HCT116 (cell line): ENCODE measurements around the gene GPRIN1. TPM values are rescaled to one million over a fixed set of nuclear protein-coding genes. Genes with fewer than 3 reads are reported as not detected.

Source experiments
- ATAC-seq: fragments of 200-7000 bp; cut with Tn5 transposase; 2 replicates; pipeline ENCODE4 v1.9.1; 2020; ENCODE audit warnings: mild to moderate bottlenecking, moderate library complexity
- BruUV-seq: library from RNA; stranded (reverse); fragments of 400-500 nt; replicated peaks from 2 replicates; lab custom pipeline; 2021; lab: Mats Ljungman, UMichigan
- CTCF ChIA-PET: fragments of 300-600 bp; sonication (Branson Sonifier 250); formaldehyde crosslinking; loops from one replicate; lab custom pipeline; 2021; ENCODE audit warnings: antibody characterized with exemption; lab: Charles Lee
- POLR2A ChIA-PET: fragments of 300-600, 350-600 bp; sonication (Branson Sonifier 250); formaldehyde crosslinking; loops from one replicate; lab custom pipeline; 2021; ENCODE audit warnings: antibody characterized with exemption; lab: Charles Lee
- RAD21 ChIA-PET, 2 experiments: fragments of 300-600 bp; sonication (Branson Sonifier 250); formaldehyde crosslinking; loops; one replicate each; lab custom pipeline; 2023; ENCODE audit warnings: low total read pairs in 2 of 2; ENCODE audit not compliant: uncharacterized antibody in 2 of 2, unreplicated experiment in 2 of 2, low non-redundant PET in 1 of 2; lab: Charles Lee
- DNase-seq: peaks from one replicate; pipeline ENCODE4 v3.0.0-alpha.2; 2010; ENCODE audit warnings: low read depth, low spot score
- H2AFZ ChIP-seq: fragments of 200-600 bp; shearing (Covaris generic), sonication (generic); 2 replicates; pipeline ENCODE4 v1.6.1; 2017; ENCODE audit warnings: low read depth, mixed run types, mixed read lengths, antibody characterized with exemption, low read length; ENCODE audit not compliant: poor library complexity, severe bottlenecking
- H3K27ac ChIP-seq: 2 replicates; pipeline ENCODE4 v1.5.1; 2012; ENCODE audit warnings: low read depth, low read length
- H3K27me3 ChIP-seq: fragments of 200-600 bp; sonication (generic); 2 replicates; pipeline ENCODE4 v1.6.1; 2016; ENCODE audit warnings: mixed run types, low read length, mixed read lengths; ENCODE audit not compliant: insufficient read depth
- H3K36me3 ChIP-seq, 2 experiments: fragments of 200-500 bp in 1 of 2; fragments of 200-600 bp in 1 of 2; sonication (Bioruptor generic) in 1 of 2; sonication (generic) in 1 of 2; 2 replicates each; pipeline versions ENCODE4 v1.5.1 to v1.6.1; 2014 to 2016; ENCODE audit warnings: low read length in 2 of 2, inconsistent platforms in 1 of 2, mixed read lengths in 1 of 2, mixed run types in 1 of 2; ENCODE audit not compliant: insufficient read depth in 2 of 2, control insufficient read depth in 1 of 2
- H3K4me1 ChIP-seq, 2 experiments: fragments of 200-600 bp in 1 of 2; sonication (generic) in 1 of 2; 2 replicates each; pipeline versions ENCODE4 v1.5.1 to v1.6.1; 2012 to 2017; ENCODE audit warnings: low read length in 2 of 2, inconsistent platforms in 1 of 2, mild to moderate bottlenecking in 1 of 2, mixed read lengths in 1 of 2, mixed run types in 1 of 2, moderate library complexity in 1 of 2; ENCODE audit not compliant: insufficient read depth in 2 of 2, control insufficient read depth in 1 of 2
- H3K4me2 ChIP-seq: fragments of 200-600 bp; sonication (generic); 2 replicates; pipeline ENCODE4 v1.6.1; 2017; ENCODE audit warnings: mixed run types, low read length, mixed read lengths
- H3K4me3 ChIP-seq, 2 experiments: fragments of 200-600 bp in 1 of 2; sonication (generic) in 1 of 2; replicated peaks in 1 of 2; 2 replicates each; pipeline ENCODE4 v1.5.1; 2011 to 2016; ENCODE audit warnings: low read length in 2 of 2, control low read depth in 1 of 2, low read depth in 1 of 2, mild to moderate bottlenecking in 1 of 2, mixed read lengths in 1 of 2, mixed run types in 1 of 2
- H3K79me2 ChIP-seq: fragments of 200-600 bp; sonication (generic); 2 replicates; pipeline ENCODE4 v1.6.1; 2017; ENCODE audit warnings: mild to moderate bottlenecking, mixed run types, low read length, moderate library complexity, mixed read lengths; ENCODE audit not compliant: insufficient read depth
- H3K9ac ChIP-seq: fragments of 200-600 bp; sonication (generic); 2 replicates; pipeline ENCODE4 v1.6.1; 2016; ENCODE audit warnings: low read length, mixed read lengths
- H3K9me2 ChIP-seq: fragments of 200-600 bp; sonication (generic), shearing (Covaris generic); 2 replicates; pipeline ENCODE4 v1.6.1; 2017; ENCODE audit warnings: mixed run types, mild to moderate bottlenecking, moderate library complexity; ENCODE audit not compliant: insufficient read depth
- H3K9me3 ChIP-seq, 2 experiments: fragments of 200-500 bp in 1 of 2; fragments of 200-600 bp in 1 of 2; sonication (Bioruptor generic) in 1 of 2; sonication (generic) in 1 of 2; 2 replicates each; pipeline ENCODE4 v1.6.1; 2014 to 2017; ENCODE audit warnings: low read length in 2 of 2, mixed read lengths in 2 of 2, inconsistent platforms in 1 of 2, low read depth in 1 of 2, mild to moderate bottlenecking in 1 of 2, mixed run types in 1 of 2, moderate library complexity in 1 of 2; ENCODE audit not compliant: control insufficient read depth in 1 of 2, insufficient read depth in 1 of 2
- H4K20me1 ChIP-seq: fragments of 200-600 bp; sonication (generic), shearing (Covaris generic); 2 replicates; pipeline ENCODE4 v1.6.1; 2017; ENCODE audit warnings: mixed run types, mild to moderate bottlenecking, moderate library complexity; ENCODE audit not compliant: insufficient read depth
- ATF3 ChIP-seq: IDR thresholded peaks from 2 replicates; pipeline ENCODE4 v1.6.1; 2012
- CBX3 ChIP-seq: IDR thresholded peaks from 2 replicates; pipeline ENCODE4 v1.6.1; 2012; ENCODE audit warnings: low read depth
- CEBPB ChIP-seq: IDR thresholded peaks from 2 replicates; pipeline ENCODE4 v1.6.1; 2012; ENCODE audit warnings: low read depth
- CTCF ChIP-seq, 3 experiments: fragments of 200-600 bp in 1 of 3; sonication (generic) in 1 of 3; IDR thresholded peaks in 2 of 3; conservative IDR thresholded peaks in 1 of 3; 2 replicates each; pipeline ENCODE4 v1.5.1; 2012 to 2017; ENCODE audit warnings: low read depth in 2 of 3, low read length in 2 of 3, antibody characterized with exemption in 1 of 3, borderline replicate concordance in 1 of 3, control low read depth in 1 of 3, mild to moderate bottlenecking in 1 of 3, mixed read lengths in 1 of 3, mixed run types in 1 of 3, moderate library complexity in 1 of 3; ENCODE audit not compliant: insufficient read depth in 1 of 3
- ELF1 ChIP-seq: IDR thresholded peaks from 2 replicates; pipeline ENCODE4 v1.6.1; 2012; ENCODE audit warnings: low read depth, borderline replicate concordance
- EZH2 ChIP-seq: fragments of 200-600 bp; sonication (generic); IDR thresholded peaks from 2 replicates; pipeline ENCODE4 v1.6.1; 2017; ENCODE audit warnings: antibody characterized with exemption, mixed run types
- EZH2phosphoT487 ChIP-seq: fragments of 200-600 bp; IDR thresholded peaks from 2 replicates; pipeline ENCODE4 v1.6.1; 2018; ENCODE audit warnings: antibody characterized with exemption, borderline replicate concordance
- FOSL1 ChIP-seq: IDR thresholded peaks from 2 replicates; pipeline ENCODE4 v1.6.1; 2012; ENCODE audit warnings: low read depth
- JUND ChIP-seq: IDR thresholded peaks from 2 replicates; pipeline ENCODE4 v1.6.1; 2012
- MAX ChIP-seq: IDR thresholded peaks from 2 replicates; pipeline ENCODE4 v1.6.1; 2012
- POLR2A ChIP-seq: IDR thresholded peaks from 2 replicates; pipeline ENCODE4 v1.7.0; 2011; ENCODE audit warnings: borderline replicate concordance; ENCODE audit not compliant: insufficient read depth, insufficient read length; ENCODE audit errors: extremely low read depth
- POLR2AphosphoS5 ChIP-seq: IDR thresholded peaks from 2 replicates; pipeline ENCODE4 v1.6.1; 2011; ENCODE audit warnings: mild to moderate bottlenecking, low read depth, low read length, moderate library complexity
- RAD21 ChIP-seq: IDR thresholded peaks from 2 replicates; pipeline ENCODE4 v1.6.1; 2012; ENCODE audit warnings: low read depth, mild to moderate bottlenecking
- REST ChIP-seq: IDR thresholded peaks from 2 replicates; pipeline ENCODE4 v1.6.1; 2012; ENCODE audit warnings: low read depth
- SIN3A ChIP-seq: IDR thresholded peaks from 2 replicates; pipeline ENCODE4 v1.6.1; 2012; ENCODE audit warnings: low read depth
- SRF ChIP-seq: IDR thresholded peaks from 2 replicates; pipeline ENCODE4 v1.6.1; 2012; ENCODE audit warnings: low read depth
- TCF7L2 ChIP-seq: IDR thresholded peaks from 2 replicates; pipeline ENCODE4 v1.7.0; 2011; ENCODE audit warnings: borderline replicate concordance, inconsistent platforms; ENCODE audit not compliant: insufficient read depth, insufficient read length; ENCODE audit errors: extremely low read depth
- ZBTB33 ChIP-seq: IDR thresholded peaks from 2 replicates; pipeline ENCODE4 v1.6.1; 2011; ENCODE audit warnings: mild to moderate bottlenecking, low read length, moderate library complexity; ENCODE audit not compliant: insufficient replicate concordance; ENCODE audit errors: extremely low read depth
- ZFX ChIP-seq: fragments of 450-650 bp; IDR thresholded peaks from 2 replicates; pipeline ENCODE4 v1.6.1; 2017
- ZNF274 ChIP-seq: fragments of 200-500 bp; sonication (Bioruptor generic); IDR thresholded peaks from 2 replicates; pipeline ENCODE4 v1.6.1; 2014; ENCODE audit warnings: mild to moderate bottlenecking, low read depth, low read length, inconsistent platforms
- intact Hi-C: fragments of 100-400 bp; cut with micrococcal nuclease; formaldehyde crosslinking; loops from 2 replicates; pipeline ENCODE4 v1.10.0; 2022
- total RNA-seq: library from RNA; stranded (reverse); gene quantifications from one replicate; pipeline ENCODE4 v1.2.1, GENCODE V29; 2021; ENCODE audit not compliant: unreplicated experiment

Gene GPRIN1
- total RNA-seq, 1 experiment from 2014 or later, result 14.2 TPM

- DNase-seq (no peak), ATAC-seq (no peak)
- BruUV-seq, result no TSS peak
- Histone ChIP-seq H2AFZ (no peak overlapping the region), H3K4me2 (no peak overlapping the region), H3K79me2 (no peaks in the 10 kb centered on the region), H3K9me2 (no peaks in the 10 kb centered on the region)
- POLR2A ChIA-PET, result no interaction called here
- TF ChIP-seq CEBPB (no peak), ZFX (no peak), ELF1 (no peak), REST (no peak), MAX (no peak), SRF (no peak), JUND (no peak), CTCF (IDR thresholded peaks at IDR 0.05 in 2 of 3, conservative IDR thresholded peaks at IDR 0.05 in 1 of 3; ENCODE audit: borderline replicate concordance in 1 of 3, insufficient read depth in 1 of 3, low read depth in 2 of 3, low read length in 2 of 3) (no peak), POLR2AphosphoS5 (no peak), EZH2phosphoT487 (no peak), CBX3 (no peak), ZNF274 (no peak), RAD21 (no peak), ZBTB33 (no peak), SIN3A (no peak), EZH2 (no peak), POLR2A (no peak), FOSL1 (no peak), ATF3 (no peak), TCF7L2 (no peak)
- TF ChIP-seq, all 23 proteins: peak for 0
- no peaks in the 10 kb centered on the region for H3K27me3 ChIP-seq
- no peak overlapping the region for H3K27ac ChIP-seq
- H3K9ac ChIP-seq, result no peak overlapping the region
- no peaks in the 10 kb centered on the region for H3K9me3 ChIP-seq
- no peak overlapping the region for H3K4me3 ChIP-seq
- H4K20me1 ChIP-seq, result no peaks in the 10 kb centered on the region
- intact Hi-C loops, result no loop called here
- CTCF ChIA-PET, result no interaction called here
- no peaks in the 10 kb centered on the region for H3K36me3 ChIP-seq
- RAD21 ChIA-PET, result no interaction called here
- peaks cover 20 to 45% of the 10 kb centered on the region in 2 experiments for H3K4me1 ChIP-seq
Measured at GRCh38 chr5:176549871-176550270, 60.1 kb downstream of the GPRIN1 start.
